ENCODE results near the gene POLR2E.

- TF ChIP-seq CTCF (IDR thresholded peaks at IDR 0.05): no peak
- TF ChIP-seq POLR2A (IDR thresholded peaks at IDR 0.05): no peak
Observed at GRCh38 chr19:1080360-1081161, 14.6 kb downstream of the POLR2E start.
